ENCODE data around the gene CD14.

DNA sequence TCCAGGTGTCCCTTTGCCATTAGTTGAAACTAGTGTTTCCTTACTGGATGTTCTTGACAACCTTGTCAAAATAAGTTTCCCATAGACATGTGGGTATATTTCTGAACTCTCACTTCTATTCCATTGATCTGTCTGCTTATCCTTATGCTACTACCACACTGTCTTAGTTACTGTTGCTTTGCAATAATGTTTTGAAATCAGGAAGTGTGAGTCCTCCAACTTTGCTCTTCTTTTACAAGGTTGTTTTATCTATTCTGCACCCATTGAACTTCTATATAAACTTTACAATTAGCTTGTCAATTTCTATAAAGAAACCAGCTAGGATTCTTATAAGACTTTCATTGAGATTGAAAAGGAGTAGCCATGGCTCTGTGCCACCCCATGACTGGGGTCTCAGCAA, 24.3 kb downstream of the CD14 start:
- no peak for TF ChIP-seq CTCF (IDR thresholded peaks at IDR 0.05 in 4 of 5, conservative IDR thresholded peaks at IDR 0.05 in 1 of 5)
- TF ChIP-seq POLR2A (IDR thresholded peaks at IDR 0.05) = no peak
